ENCODE data around the gene GPD1.
"Not testable (repeated sequence)": the region's sequence is repeated elsewhere in the genome, so short reads cannot be mapped to it uniquely, and the experiment has no call there.

The GPD1 gene

GRCh38 chr12:50083301-50083700, 20.5 kb upstream of the GPD1 start:
- H3K27ac ChIP-seq = no peak overlapping the region
- no peak overlapping the region for H3K4me3 ChIP-seq (ENCODE audit: low read depth, low read length)
- no peaks in the 10 kb centered on the region for H3K27me3 ChIP-seq (replicated peaks)
- TF ChIP-seq CTCF (IDR thresholded peaks at IDR 0.05; ENCODE audit: low read depth, low read length, missing control alignments) = no peak
- in situ Hi-C loops (cut with HindIII; ENCODE audit: low pct_ligation_motif_present, low sequenced_read_pairs) = no loop called here
- DNase-seq = no peak
- peaks cover 10% of the 10 kb centered on the region for H3K36me3 ChIP-seq (replicated peaks)

GRCh38 chr12:50084409-50084774, 19.4 kb upstream of the GPD1 start:
- H3K4me3 ChIP-seq (ENCODE audit: low read depth, low read length) = peak overlapping the region; percentile 67
- in situ Hi-C loops (cut with HindIII; ENCODE audit: low pct_ligation_motif_present, low sequenced_read_pairs) = not testable (repeated sequence)

GRCh38 chr12:50084775-50085614, 18.8 kb upstream of the GPD1 start, which contains the start of gene SMARCD1:
TSS of gene SMARCD1 (plus strand) at chr12:50085342. CDS start at chr12:50085370, 28 bp downstream.
- peak within 1 kb of the TSS; percentile 72 for H3K27ac ChIP-seq
- DNase-seq = peak; percentile 80
- in situ Hi-C loops (cut with HindIII; ENCODE audit: low pct_ligation_motif_present, low sequenced_read_pairs) = no loop called here
- peak within 1 kb of the TSS; percentile 67 for H3K4me3 ChIP-seq (ENCODE audit: low read depth, low read length)
- TF ChIP-seq CTCF (IDR thresholded peaks at IDR 0.05; ENCODE audit: low read depth, low read length, missing control alignments) = peak; percentile 66
- H3K36me3 ChIP-seq (replicated peaks) = peaks cover 26% of the 10 kb centered on the region
- no peaks in the 10 kb centered on the region for H3K27me3 ChIP-seq (replicated peaks)

More at GRCh38 chr12:50084409-50084774, 19.4 kb upstream of the GPD1 start:
- H3K27me3 ChIP-seq (replicated peaks); DNase-seq: not testable (repeated sequence)
- Histone ChIP-seq H3K27ac (peak overlapping the region; percentile 72), H3K36me3 (replicated peaks) (peaks cover 20% of the 10 kb centered on the region)

GRCh38 chr12:50085615-50086072, 18.2 kb upstream of the GPD1 start:
- Histone ChIP-seq H3K27me3 (replicated peaks) (no peaks in the 10 kb centered on the region), H3K4me3 (ENCODE audit: low read depth, low read length) (peak overlapping the region; percentile 67), H3K27ac (no peak overlapping the region), H3K36me3 (replicated peaks) (peaks cover 31% of the 10 kb centered on the region)
- no peak for DNase-seq
- no peak for TF ChIP-seq CTCF (IDR thresholded peaks at IDR 0.05; ENCODE audit: low read depth, low read length, missing control alignments)
- in situ Hi-C loops (cut with HindIII; ENCODE audit: low pct_ligation_motif_present, low sequenced_read_pairs) = no loop called here

- Histone ChIP-seq H3K27ac (no peak overlapping the region), H3K4me3 (ENCODE audit: low read depth, low read length) (peak overlapping the region; percentile 67), H3K27me3 (replicated peaks) (no peaks in the 10 kb centered on the region), H3K36me3 (replicated peaks) (peaks cover 33% of the 10 kb centered on the region)
- in situ Hi-C loops (cut with HindIII; ENCODE audit: low pct_ligation_motif_present, low sequenced_read_pairs) = no loop called here
- DNase-seq = no peak
- no peak for TF ChIP-seq CTCF (IDR thresholded peaks at IDR 0.05; ENCODE audit: low read depth, low read length, missing control alignments)
These were observed 17.7 kb upstream of the GPD1 start for GRCh38 chr12:50086148-50086547.

GRCh38 chr12:50087151-50087550, 16.7 kb upstream of the GPD1 start:
- no peak overlapping the region for H3K4me3 ChIP-seq (ENCODE audit: low read depth, low read length)
- in situ Hi-C loops (cut with HindIII; ENCODE audit: low pct_ligation_motif_present, low sequenced_read_pairs) = no loop called here
- H3K36me3 ChIP-seq (replicated peaks) = peaks cover 42% of the 10 kb centered on the region
- H3K27ac ChIP-seq = no peak overlapping the region
- no peak for TF ChIP-seq CTCF (IDR thresholded peaks at IDR 0.05; ENCODE audit: low read depth, low read length, missing control alignments)
- no peak for DNase-seq
- H3K27me3 ChIP-seq (replicated peaks) = no peaks in the 10 kb centered on the region
